ENCODE measurements around the gene USB1. TPM values are rescaled to one million over a fixed set of nuclear protein-coding genes. Genes with fewer than 3 reads are reported as not detected.
A peak's percentile ranks its signal among the peaks of the same experiment; 100 is the strongest.

The USB1 gene
- 99.5 and 106 TPM in 2 replicates for total RNA-seq (2021)
- percentile 75 among the genes with signal in this experiment for Bru-seq, nascent RNA
- percentile 82 among the genes with signal in this experiment for BruChase-seq, experiment 1, labeled RNA remaining after a 2-hour chase
- BruChase-seq, experiment 2, labeled RNA remaining after a 6-hour chase: percentile 92 among the genes with signal in this experiment
- long read RNA-seq, transcript USB1-207 (4 exons, 1,751 nt): minor isoform, 5 of 332 reads
- long read RNA-seq, transcript USB1-201 (7 exons, 2,282 nt): major isoform, 259 of 332 reads
- long read RNA-seq, transcript USB1-202 (4 exons, 1,217 nt): minor isoform, 5 of 332 reads
- long read RNA-seq, transcript USB1-203 (6 exons, 1,212 nt): minor isoform, 7 of 332 reads
- long read RNA-seq, partial matches to known transcripts: 21 of 332 reads
- long read RNA-seq, other reads (novel, unspliced or antisense): 31 of 332 reads

GRCh38 chr16:58000706-58001676 lies at the start of gene USB1:
TSS of gene USB1 (plus strand) at chr16:58001407. CDS start at chr16:58001484, 77 bp downstream.
- no TSS peak for BruUV-seq (replicated peaks)
- intact Hi-C loops (cut with micrococcal nuclease; ENCODE audit: unreplicated experiment): loop anchor here (5.0 kb wide), 4 partner anchors 204 to 424 kb away; no protein-coding TSS in a partner anchor
- ChIA-PET CTCF (interaction anchor here (1.1 to 1.3 kb wide), 2 partner anchors 10 to 152 kb away, joined by 3 to 4 read pairs; no protein-coding TSS in a partner anchor), POLR2A (ENCODE audit: low non-redundant PET) (no interaction called here)
- Histone ChIP-seq H3K27ac (ENCODE audit: low read depth, low read length, poor library complexity, severe bottlenecking) (peak within 1 kb of the TSS; percentile 78), H3K9me3 (ENCODE audit: low read depth, low read length, poor library complexity, severe bottlenecking) (no peaks in the 10 kb centered on the region), H3K27me3 (replicated peaks; ENCODE audit: insufficient read depth, low read depth, low read length, poor library complexity) (no peaks in the 10 kb centered on the region), H3K4me1 (ENCODE audit: insufficient read depth, low read length, poor library complexity, severe bottlenecking) (peaks cover 19% of the 10 kb centered on the region), H3K36me3 (ENCODE audit: insufficient read depth, low read length, poor library complexity, severe bottlenecking) (peaks cover 13% of the 10 kb centered on the region), H3K4me3 (ENCODE audit: low read depth, low read length, poor library complexity, severe bottlenecking) (peak within 1 kb of the TSS; percentile 85)
- TF ChIP-seq EZH2 (IDR thresholded peaks at IDR 0.05; ENCODE audit: borderline replicate concordance, low read depth, low read length, poor library complexity, severe bottlenecking): no peak
- TF ChIP-seq CTCF (conservative IDR thresholded peaks at IDR 0.05; ENCODE audit: low read depth, low read length): peak; percentile 58
- peak; percentile 89 for DNase-seq (ENCODE audit: low spot score)

- CTCF ChIA-PET: no interaction called here
- Histone ChIP-seq H3K9me3 (ENCODE audit: low read depth, low read length, poor library complexity, severe bottlenecking) (no peaks in the 10 kb centered on the region), H3K27ac (ENCODE audit: low read depth, low read length, poor library complexity, severe bottlenecking) (no peak overlapping the region), H3K4me1 (ENCODE audit: insufficient read depth, low read length, poor library complexity, severe bottlenecking) (peaks cover 16% of the 10 kb centered on the region), H3K36me3 (ENCODE audit: insufficient read depth, low read length, poor library complexity, severe bottlenecking) (no peaks in the 10 kb centered on the region), H3K4me3 (ENCODE audit: low read depth, low read length, poor library complexity, severe bottlenecking) (no peak overlapping the region), H3K27me3 (replicated peaks; ENCODE audit: insufficient read depth, low read depth, low read length, poor library complexity) (no peaks in the 10 kb centered on the region)
- POLR2A ChIA-PET (ENCODE audit: low non-redundant PET): no interaction called here
- TF ChIP-seq CTCF (conservative IDR thresholded peaks at IDR 0.05; ENCODE audit: low read depth, low read length) (no peak), EZH2 (IDR thresholded peaks at IDR 0.05; ENCODE audit: borderline replicate concordance, low read depth, low read length, poor library complexity, severe bottlenecking) (no peak)
- DNase-seq (ENCODE audit: low spot score): no peak
- intact Hi-C loops (cut with micrococcal nuclease; ENCODE audit: unreplicated experiment): no loop called here
- BruUV-seq (replicated peaks): no TSS peak
Measured at GRCh38 chr16:57952909-57953308, 48.3 kb upstream of the USB1 start.

- no TSS peak for BruUV-seq (replicated peaks)
- TF ChIP-seq EZH2 (IDR thresholded peaks at IDR 0.05; ENCODE audit: borderline replicate concordance, low read depth, low read length, poor library complexity, severe bottlenecking) (no peak), CTCF (conservative IDR thresholded peaks at IDR 0.05; ENCODE audit: low read depth, low read length) (no peak)
- intact Hi-C loops (cut with micrococcal nuclease; ENCODE audit: unreplicated experiment): no loop called here
Measured at GRCh38 chr16:57953857-57954256, 47.4 kb upstream of the USB1 start.

More at GRCh38 chr16:57953857-57954256, 47.4 kb upstream of the USB1 start:
- H3K27me3 ChIP-seq (replicated peaks; ENCODE audit: insufficient read depth, low read depth, low read length, poor library complexity): no peaks in the 10 kb centered on the region
- H3K9me3 ChIP-seq (ENCODE audit: low read depth, low read length, poor library complexity, severe bottlenecking): no peaks in the 10 kb centered on the region
- H3K4me3 ChIP-seq (ENCODE audit: low read depth, low read length, poor library complexity, severe bottlenecking): no peak overlapping the region
- peaks cover 16% of the 10 kb centered on the region for H3K4me1 ChIP-seq (ENCODE audit: insufficient read depth, low read length, poor library complexity, severe bottlenecking)
- H3K36me3 ChIP-seq (ENCODE audit: insufficient read depth, low read length, poor library complexity, severe bottlenecking): no peaks in the 10 kb centered on the region
- POLR2A ChIA-PET (ENCODE audit: low non-redundant PET): interaction anchor here (0.7 kb wide), 1 partner anchor 24 kb away, joined by 3 read pairs; no protein-coding TSS in a partner anchor
- DNase-seq (ENCODE audit: low spot score): no peak
- H3K27ac ChIP-seq (ENCODE audit: low read depth, low read length, poor library complexity, severe bottlenecking): no peak overlapping the region
- CTCF ChIA-PET: no interaction called here
